ENCODE measurements around the gene C1orf185.
"Not testable (repeated sequence)": the region's sequence is repeated elsewhere in the genome, so short reads cannot be mapped to it uniquely, and the experiment has no call there.

DNA sequence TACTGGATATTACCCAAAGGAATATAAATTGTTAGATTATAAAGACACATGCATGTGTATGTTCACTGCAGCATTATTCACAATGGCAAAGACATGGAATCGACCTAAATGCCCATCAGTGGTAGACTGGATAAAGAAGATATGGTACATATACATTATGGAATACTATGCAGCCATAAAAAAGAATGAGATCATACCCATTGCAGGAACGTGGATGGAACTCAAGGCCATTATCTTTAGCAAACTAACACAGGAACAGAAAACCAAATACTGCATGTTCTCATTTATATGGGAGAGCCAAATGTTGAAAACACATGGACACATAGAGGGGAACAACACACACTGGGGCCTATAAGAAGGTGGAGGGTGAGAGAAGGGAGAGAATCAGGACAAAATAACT lies 35.7 kb downstream of the C1orf185 start:
- not testable (repeated sequence) for TF ChIP-seq POLR2A, POLR2AphosphoS5 (IDR thresholded peaks at IDR 0.05)
- TF ChIP-seq, protein P1, sequence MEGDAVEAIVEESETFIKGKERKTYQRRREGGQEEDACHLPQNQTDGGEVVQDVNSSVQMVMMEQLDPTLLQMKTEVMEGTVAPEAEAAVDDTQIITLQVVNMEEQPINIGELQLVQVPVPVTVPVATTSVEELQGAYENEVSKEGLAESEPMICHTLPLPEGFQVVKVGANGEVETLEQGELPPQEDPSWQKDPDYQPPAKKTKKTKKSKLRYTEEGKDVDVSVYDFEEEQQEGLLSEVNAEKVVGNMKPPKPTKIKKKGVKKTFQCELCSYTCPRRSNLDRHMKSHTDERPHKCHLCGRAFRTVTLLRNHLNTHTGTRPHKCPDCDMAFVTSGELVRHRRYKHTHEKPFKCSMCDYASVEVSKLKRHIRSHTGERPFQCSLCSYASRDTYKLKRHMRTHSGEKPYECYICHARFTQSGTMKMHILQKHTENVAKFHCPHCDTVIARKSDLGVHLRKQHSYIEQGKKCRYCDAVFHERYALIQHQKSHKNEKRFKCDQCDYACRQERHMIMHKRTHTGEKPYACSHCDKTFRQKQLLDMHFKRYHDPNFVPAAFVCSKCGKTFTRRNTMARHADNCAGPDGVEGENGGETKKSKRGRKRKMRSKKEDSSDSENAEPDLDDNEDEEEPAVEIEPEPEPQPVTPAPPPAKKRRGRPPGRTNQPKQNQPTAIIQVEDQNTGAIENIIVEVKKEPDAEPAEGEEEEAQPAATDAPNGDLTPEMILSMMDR (IDR thresholded peaks at IDR 0.05 in 8 of 11, conservative IDR thresholded peaks at IDR 0.05 in 3 of 11), result not testable (repeated sequence)
